Colonic mucosa (tissue), 4 donors: Measurements from ENCODE around the gene LCN2. TPM values are rescaled to one million over a fixed set of nuclear protein-coding genes. Genes with fewer than 3 reads are reported as not detected.

ENCODE experiments used
- DNase-seq: peaks from one replicate; pipeline ENCODE4 v3.0.0-alpha.2; 2020
- H3K27ac ChIP-seq: fragments of 200-600 bp; one replicate; pipeline ENCODE4 v1.8.0; 2021
- H3K27me3 ChIP-seq: fragments of 200-600 bp; one replicate; pipeline ENCODE4 v1.8.0; 2021
- H3K36me3 ChIP-seq: fragments of 200-600 bp; one replicate; pipeline ENCODE4 v1.8.0; 2021
- H3K4me1 ChIP-seq: fragments of 200-600 bp; one replicate; pipeline ENCODE4 v1.8.0; 2021; ENCODE audit warnings: mild to moderate bottlenecking
- H3K4me3 ChIP-seq: fragments of 200-600 bp; one replicate; pipeline ENCODE4 v1.8.0; 2021
- H3K9ac ChIP-seq, 2 donors: one replicate each; pipeline ENCODE4 v1.7.0; 2013; ENCODE audit warnings: control low read depth in 2 of 2, low read depth in 2 of 2, low read length in 2 of 2
- H3K9me3 ChIP-seq: fragments of 200-600 bp; one replicate; pipeline ENCODE4 v1.8.0; 2021
- CTCF ChIP-seq: fragments of 200-600 bp; IDR thresholded peaks from one replicate; pipeline ENCODE4 v1.8.0; 2022; ENCODE audit warnings: antibody characterized with exemption, mild to moderate bottlenecking
- intact Hi-C: fragments of 100-400 bp; cut with DNase I; formaldehyde crosslinking; loops from one replicate; pipeline ENCODE4 v1.14.1; 2022
- total RNA-seq, 2 donors: library from RNA; stranded (reverse); fragmentation: NEBNext Ultra II Directional in 1 of 2; extraction: Animal tissue kit (Norgen Biotek cat#: 25700) in 1 of 2; gene quantifications; one replicate each; pipeline ENCODE4 v1.2.1, GENCODE V29; 2021
- donor health status: healthy.
- donor health status: DM: no; HTN: no; CAD: no.
- donor health status: DM: no; HTN: no; CAD: no.

LCN2 gene
- total RNA-seq, 2 donors from 2014 or later, result 162 to 374 TPM

GRCh38 chr9:128142596-128142995, 6.7 kb upstream of the LCN2 start:
- H3K4me1 ChIP-seq, result peaks cover 5% of the 10 kb centered on the region
- no peak for DNase-seq
- H3K4me3 ChIP-seq, result no peak overlapping the region
- H3K9me3 ChIP-seq, result no peaks in the 10 kb centered on the region
- H3K27me3 ChIP-seq, result no peaks in the 10 kb centered on the region
- no peak for TF ChIP-seq CTCF
- H3K9ac ChIP-seq, result no peak overlapping the region
- H3K27ac ChIP-seq, result no peak overlapping the region
- intact Hi-C loops, result no loop called here
- no peaks in the 10 kb centered on the region for H3K36me3 ChIP-seq

- no peaks in the 10 kb centered on the region for H3K36me3 ChIP-seq
- peak overlapping the region; percentile 26 to 40 for H3K9ac ChIP-seq
- no peaks in the 10 kb centered on the region for H3K27me3 ChIP-seq
- peaks cover 7% of the 10 kb centered on the region for H3K4me1 ChIP-seq
- H3K9me3 ChIP-seq, result no peaks in the 10 kb centered on the region
- intact Hi-C loops, result no loop called here
- TF ChIP-seq CTCF, result no peak
- H3K27ac ChIP-seq, result no peak overlapping the region
- no peak overlapping the region for H3K4me3 ChIP-seq
- peak; percentile 50 for DNase-seq
These were observed 5.6 kb upstream of the LCN2 start for GRCh38 chr9:128143525-128144238.

GRCh38 chr9:128144239-128145181, 4.7 kb upstream of the LCN2 start:
- no peak overlapping the region for H3K27ac ChIP-seq
- DNase-seq, result no peak

DNA sequence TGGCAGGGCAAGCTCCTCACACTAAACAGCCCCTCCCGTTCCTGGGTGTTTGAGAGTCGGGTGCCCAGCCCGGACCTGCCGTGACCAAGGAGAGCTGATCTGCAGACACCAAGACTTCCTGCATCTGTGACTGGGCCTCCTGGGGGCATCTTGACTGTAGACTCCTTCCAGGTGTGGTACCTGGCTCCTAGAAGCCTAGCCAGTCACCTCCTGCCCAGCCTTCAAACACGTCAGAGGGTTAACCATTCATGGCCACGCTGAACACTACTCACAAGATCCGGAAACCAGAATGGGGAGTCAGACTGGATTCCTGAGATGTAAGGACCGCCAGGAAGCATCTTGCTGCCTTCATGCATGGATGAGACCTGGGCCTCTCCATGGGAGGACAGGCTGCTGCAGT, 3.7 kb upstream of the LCN2 start:
- H3K36me3 ChIP-seq, result no peaks in the 10 kb centered on the region
- TF ChIP-seq CTCF, result no peak
- no peak overlapping the region for H3K4me3 ChIP-seq
- DNase-seq, result no peak
- no peak overlapping the region for H3K27ac ChIP-seq
- no peaks in the 10 kb centered on the region for H3K9me3 ChIP-seq
- H3K9ac ChIP-seq, result no peak overlapping the region
- peaks cover 9% of the 10 kb centered on the region for H3K4me1 ChIP-seq
- no peaks in the 10 kb centered on the region for H3K27me3 ChIP-seq
- intact Hi-C loops, result no loop called here

More at GRCh38 chr9:128144239-128145181, 4.7 kb upstream of the LCN2 start:
- TF ChIP-seq CTCF, result no peak
- Histone ChIP-seq H3K9me3 (no peaks in the 10 kb centered on the region), H3K4me3 (no peak overlapping the region), H3K4me1 (peaks cover 9% of the 10 kb centered on the region), H3K36me3 (no peaks in the 10 kb centered on the region), H3K9ac (peak overlapping the region in 1 of 2 donors; percentile 40), H3K27me3 (no peaks in the 10 kb centered on the region)
- intact Hi-C loops, result no loop called here

DNA sequence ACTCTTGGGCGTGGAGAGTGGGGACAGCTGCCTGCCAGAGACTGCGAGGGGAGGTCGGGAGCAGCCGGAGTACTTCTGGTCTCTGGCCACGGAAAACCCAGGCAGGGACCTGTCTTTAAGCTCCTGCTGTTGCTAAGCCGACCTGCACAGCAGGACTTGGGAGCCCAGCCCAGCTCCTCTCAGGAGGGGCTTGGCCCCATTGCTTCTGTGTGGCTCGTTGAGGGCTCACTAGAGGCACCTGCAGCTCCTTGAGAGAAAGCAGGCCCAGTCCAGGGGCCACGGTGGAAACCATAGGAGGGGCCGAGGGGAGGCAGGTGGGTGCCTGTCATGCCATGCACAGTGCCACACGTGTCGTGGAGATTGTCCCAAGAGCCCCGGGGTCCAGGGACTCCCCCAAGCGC, 3.3 kb upstream of the LCN2 start:
- Histone ChIP-seq H3K27ac (no peak overlapping the region), H3K4me3 (no peak overlapping the region), H3K9me3 (no peaks in the 10 kb centered on the region), H3K9ac (no peak overlapping the region), H3K27me3 (no peaks in the 10 kb centered on the region), H3K36me3 (no peaks in the 10 kb centered on the region), H3K4me1 (peaks cover 9% of the 10 kb centered on the region)
- DNase-seq, result no peak
- TF ChIP-seq CTCF, result no peak
- intact Hi-C loops, result no loop called here
